Measurements from ENCODE around the gene AP2S1. TPM values are rescaled to one million over a fixed set of nuclear protein-coding genes. Genes with fewer than 3 reads are reported as not detected.
"Not testable (repeated sequence)": the region's sequence is repeated elsewhere in the genome, so short reads cannot be mapped to it uniquely, and the experiment has no call there.

Gene AP2S1
- total RNA-seq, 1 donor from 2014 or later = 165 TPM

DNA sequence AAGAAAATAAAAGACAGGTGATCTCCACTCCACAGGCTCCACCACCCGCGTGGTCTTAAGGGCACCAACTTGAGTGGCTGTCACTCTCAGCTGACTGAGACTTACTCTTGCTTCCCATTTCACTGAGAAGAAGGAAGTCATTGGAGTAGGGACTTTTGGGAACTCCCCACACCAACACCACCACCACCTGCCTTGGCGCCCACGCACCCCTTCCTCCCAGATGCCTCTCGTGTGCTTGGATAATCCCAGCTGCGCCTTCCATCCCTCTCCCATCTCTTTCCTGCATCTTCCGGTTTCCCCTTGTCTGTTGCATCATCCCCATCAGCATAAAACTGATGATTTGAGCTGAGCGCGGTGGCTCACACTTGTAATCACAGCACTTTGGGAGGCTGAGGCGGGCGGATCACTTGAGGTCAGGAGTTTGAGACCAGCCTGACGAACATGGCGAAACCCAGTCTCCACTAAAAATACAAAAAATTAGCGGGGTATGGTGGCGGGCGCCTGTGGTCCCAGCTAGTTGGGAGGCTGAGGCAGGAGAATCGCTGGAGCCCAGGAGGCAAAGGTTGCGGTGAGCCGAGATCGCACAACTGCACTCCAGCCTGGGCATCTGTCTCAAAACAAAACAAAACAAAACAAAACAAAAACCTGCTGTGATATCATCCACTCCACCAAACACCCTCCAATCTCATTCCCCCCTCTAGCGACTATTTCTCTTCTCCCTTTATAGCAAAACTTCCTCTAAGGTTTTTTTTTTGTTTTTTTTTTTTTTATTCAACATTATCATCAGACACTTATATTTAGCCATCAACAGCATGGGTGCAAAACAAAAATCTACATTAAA lies 25.5 kb downstream of the AP2S1 start:
- H3K27ac Mint-ChIP-seq (ENCODE audit: unreplicated experiment) = peak overlapping the region; percentile 84
- no peak for DNase-seq (ENCODE audit: low read depth, low spot score)
- no peaks in the 10 kb centered on the region for H3K36me3 Mint-ChIP-seq (ENCODE audit: low read depth)
- no peaks in the 10 kb centered on the region for H3K9me3 Mint-ChIP-seq
- H3K27me3 Mint-ChIP-seq (ENCODE audit: low read depth) = no peaks in the 10 kb centered on the region
- no peak overlapping the region for H3K4me3 Mint-ChIP-seq
- H3K4me1 Mint-ChIP-seq = peaks cover 13% of the 10 kb centered on the region
- TF ChIP-seq, protein P1, sequence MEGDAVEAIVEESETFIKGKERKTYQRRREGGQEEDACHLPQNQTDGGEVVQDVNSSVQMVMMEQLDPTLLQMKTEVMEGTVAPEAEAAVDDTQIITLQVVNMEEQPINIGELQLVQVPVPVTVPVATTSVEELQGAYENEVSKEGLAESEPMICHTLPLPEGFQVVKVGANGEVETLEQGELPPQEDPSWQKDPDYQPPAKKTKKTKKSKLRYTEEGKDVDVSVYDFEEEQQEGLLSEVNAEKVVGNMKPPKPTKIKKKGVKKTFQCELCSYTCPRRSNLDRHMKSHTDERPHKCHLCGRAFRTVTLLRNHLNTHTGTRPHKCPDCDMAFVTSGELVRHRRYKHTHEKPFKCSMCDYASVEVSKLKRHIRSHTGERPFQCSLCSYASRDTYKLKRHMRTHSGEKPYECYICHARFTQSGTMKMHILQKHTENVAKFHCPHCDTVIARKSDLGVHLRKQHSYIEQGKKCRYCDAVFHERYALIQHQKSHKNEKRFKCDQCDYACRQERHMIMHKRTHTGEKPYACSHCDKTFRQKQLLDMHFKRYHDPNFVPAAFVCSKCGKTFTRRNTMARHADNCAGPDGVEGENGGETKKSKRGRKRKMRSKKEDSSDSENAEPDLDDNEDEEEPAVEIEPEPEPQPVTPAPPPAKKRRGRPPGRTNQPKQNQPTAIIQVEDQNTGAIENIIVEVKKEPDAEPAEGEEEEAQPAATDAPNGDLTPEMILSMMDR (conservative IDR thresholded peaks at IDR 0.05) = no peak

DNA sequence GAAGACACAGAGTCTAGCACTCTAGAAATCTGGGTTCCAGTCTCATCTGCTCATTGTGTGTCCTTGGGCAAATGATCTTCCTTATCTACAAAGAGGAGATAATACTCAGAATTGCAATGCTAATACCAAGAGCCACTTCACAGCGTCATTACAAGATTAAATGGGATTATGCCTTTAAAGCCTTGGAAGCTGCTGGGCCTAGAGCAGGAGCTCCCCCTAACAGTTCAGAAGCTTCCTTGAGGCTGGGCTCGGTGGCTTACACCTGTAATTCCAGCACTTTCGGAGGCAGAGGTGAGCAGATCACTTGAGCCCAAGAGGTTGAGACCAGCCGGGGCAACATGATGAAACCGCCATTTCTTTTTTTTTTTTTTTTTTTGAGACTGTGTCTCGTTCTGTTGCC lies 27.6 kb downstream of the AP2S1 start:
- Mint-ChIP-seq H3K4me3 (no peak overlapping the region), H3K4me1 (peaks cover 18% of the 10 kb centered on the region), H3K27ac (ENCODE audit: unreplicated experiment) (no peak overlapping the region), H3K36me3 (ENCODE audit: low read depth) (no peaks in the 10 kb centered on the region), H3K9me3 (no peaks in the 10 kb centered on the region), H3K27me3 (ENCODE audit: low read depth) (no peaks in the 10 kb centered on the region)
- DNase-seq (ENCODE audit: low read depth, low spot score) = no peak
- TF ChIP-seq, protein P1 (conservative IDR thresholded peaks at IDR 0.05) = no peak

DNA sequence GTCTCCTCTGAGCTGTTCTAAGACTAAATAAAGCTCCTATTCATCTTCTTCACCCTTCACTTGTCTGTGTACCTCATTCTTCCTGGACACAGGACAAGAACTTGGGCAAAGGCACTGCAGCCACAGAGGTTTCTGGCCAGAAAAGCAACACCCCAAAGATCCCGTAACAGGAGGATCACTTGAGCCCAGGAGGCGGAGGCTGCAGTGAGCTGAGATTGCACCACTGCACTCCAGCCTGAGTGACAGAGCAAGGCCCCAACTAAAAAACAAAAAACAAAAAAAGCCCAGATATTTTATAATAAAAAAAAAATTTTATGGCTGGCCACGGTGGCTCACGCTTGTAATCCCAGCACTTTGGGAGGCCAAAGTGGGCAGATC lies 28.2 kb downstream of the AP2S1 start:
- H3K4me1 Mint-ChIP-seq = peaks cover 18% of the 10 kb centered on the region
- H3K36me3 Mint-ChIP-seq (ENCODE audit: low read depth); DNase-seq (ENCODE audit: low read depth, low spot score); H3K9me3 Mint-ChIP-seq; H3K27me3 Mint-ChIP-seq (ENCODE audit: low read depth); H3K4me3 Mint-ChIP-seq: not testable (repeated sequence)
- H3K27ac Mint-ChIP-seq (ENCODE audit: unreplicated experiment) = peak overlapping the region; percentile 67

DNA sequence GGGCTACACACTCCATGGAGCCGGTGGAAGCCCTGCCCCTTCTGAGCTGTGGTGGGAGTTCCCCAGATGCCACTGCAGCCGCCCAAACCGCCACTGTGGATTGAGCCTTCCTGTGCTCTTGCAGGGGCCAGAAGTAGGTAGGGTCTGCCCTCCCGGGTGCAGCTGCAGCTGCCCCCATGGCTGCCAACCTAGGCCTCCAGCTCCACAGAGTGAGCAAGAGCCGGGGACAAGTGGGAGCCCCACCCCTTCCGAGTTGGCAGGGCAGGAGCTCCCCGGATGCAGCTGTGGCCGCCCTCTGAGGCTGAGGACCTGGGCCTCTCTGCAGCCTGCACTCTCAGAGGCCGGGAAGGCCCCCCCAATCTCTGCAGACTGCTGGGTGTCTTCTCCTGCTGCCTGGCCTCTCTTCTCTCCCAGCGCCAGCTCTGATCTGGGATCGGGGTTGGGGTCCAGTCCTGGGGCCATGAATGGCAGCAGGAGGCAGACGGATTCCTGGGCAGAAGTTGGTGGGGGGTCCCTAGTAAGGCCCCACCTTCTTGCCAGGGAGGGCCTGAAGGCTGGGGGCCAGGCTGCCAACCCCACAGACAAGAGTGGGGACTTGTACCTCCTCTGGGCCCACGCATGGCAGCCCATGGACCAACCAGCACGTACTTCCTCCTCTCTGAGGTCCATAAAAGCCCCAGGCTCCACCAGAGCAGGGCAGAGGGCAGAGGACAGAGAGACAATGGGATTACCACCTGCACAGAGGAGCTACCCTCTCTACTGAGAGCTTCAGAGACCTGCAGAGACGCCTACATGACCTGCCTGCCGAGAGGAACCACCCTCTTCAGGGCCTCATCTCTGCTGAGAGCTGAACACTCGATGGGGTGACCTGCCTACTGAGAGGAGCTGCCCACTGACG lies 28.9 kb downstream of the AP2S1 start:
- H3K4me3 Mint-ChIP-seq = no peak overlapping the region
- peaks cover 18% of the 10 kb centered on the region for H3K4me1 Mint-ChIP-seq
- DNase-seq (ENCODE audit: low read depth, low spot score) = no peak
- H3K36me3 Mint-ChIP-seq (ENCODE audit: low read depth) = no peaks in the 10 kb centered on the region
- H3K27ac Mint-ChIP-seq (ENCODE audit: unreplicated experiment) = peak overlapping the region; percentile 67
- TF ChIP-seq, protein P1 (conservative IDR thresholded peaks at IDR 0.05) = no peak
- no peaks in the 10 kb centered on the region for H3K9me3 Mint-ChIP-seq
- H3K27me3 Mint-ChIP-seq (ENCODE audit: low read depth) = no peaks in the 10 kb centered on the region

DNA sequence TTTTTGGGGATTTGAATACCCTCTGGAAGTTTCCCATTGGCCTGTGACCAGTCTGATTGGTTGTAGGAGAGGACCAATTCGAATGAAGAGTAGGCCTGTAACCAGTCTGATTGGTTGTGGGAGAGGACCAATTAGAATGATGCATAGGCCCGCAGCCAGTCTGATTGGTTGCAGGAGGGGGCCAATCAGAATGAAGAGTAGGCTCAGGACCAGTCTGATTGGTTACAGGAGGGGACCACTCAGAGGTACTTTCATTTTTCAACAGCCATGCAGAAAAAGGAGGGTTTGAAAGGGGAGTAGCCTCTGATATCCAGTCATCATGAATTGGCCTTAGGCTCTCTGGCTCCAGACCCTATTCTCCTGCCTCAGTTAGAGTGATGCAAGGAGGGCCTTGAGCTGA lies 31.8 kb downstream of the AP2S1 start:
- peaks cover 20% of the 10 kb centered on the region for H3K4me1 Mint-ChIP-seq
- no peak overlapping the region for H3K27ac Mint-ChIP-seq (ENCODE audit: unreplicated experiment)
- no peaks in the 10 kb centered on the region for H3K27me3 Mint-ChIP-seq (ENCODE audit: low read depth)
- DNase-seq (ENCODE audit: low read depth, low spot score) = no peak
- no peaks in the 10 kb centered on the region for H3K36me3 Mint-ChIP-seq (ENCODE audit: low read depth)
- TF ChIP-seq, protein P1 (conservative IDR thresholded peaks at IDR 0.05) = no peak
- no peaks in the 10 kb centered on the region for H3K9me3 Mint-ChIP-seq
- no peak overlapping the region for H3K4me3 Mint-ChIP-seq
